Measurements from ENCODE around the gene ODAD3. TPM values are rescaled to one million over a fixed set of nuclear protein-coding genes. Genes with fewer than 3 reads are reported as not detected.
"Not testable (repeated sequence)": the region's sequence is repeated elsewhere in the genome, so short reads cannot be mapped to it uniquely, and the experiment has no call there.

ODAD3 gene
- polyA plus RNA-seq, 1 donor from 2014 or later, result 0.89 TPM

DNA sequence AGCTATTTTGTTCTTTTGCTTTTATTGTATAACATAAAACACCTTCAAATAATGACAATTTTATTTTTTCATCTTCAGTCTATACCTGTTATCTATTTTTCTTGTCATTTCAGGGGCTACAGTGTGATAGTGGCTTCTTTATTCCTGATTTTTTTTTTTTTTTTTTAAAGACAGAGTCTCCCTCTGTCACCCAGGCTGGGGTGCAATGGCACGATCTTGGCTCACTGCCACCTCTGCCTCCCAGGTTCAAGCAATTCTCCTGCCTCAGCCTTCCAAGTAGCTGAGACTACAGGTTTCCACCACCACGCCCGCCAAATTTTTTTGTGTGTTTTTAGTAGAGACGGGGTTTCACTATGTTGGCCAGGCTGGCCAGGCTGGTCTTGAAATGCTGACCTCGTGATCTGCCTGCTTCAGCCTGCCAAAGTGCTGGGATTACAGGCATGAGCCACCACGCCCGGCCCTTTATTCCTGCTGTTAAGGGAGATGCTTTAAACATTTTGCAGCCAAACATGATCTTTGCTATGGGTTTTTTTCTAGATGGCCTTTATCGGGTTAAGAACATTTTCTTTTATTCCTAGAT, 33.4 kb upstream of the ODAD3 start:
- not testable (repeated sequence) for H3K36me3 Mint-ChIP-seq, H3K27me3 Mint-ChIP-seq, H3K4me3 Mint-ChIP-seq, H3K4me1 Mint-ChIP-seq, H3K9me3 Mint-ChIP-seq
- H3K27ac Mint-ChIP-seq, result peak overlapping the region in 1 of 3 donors; percentile 39

DNA sequence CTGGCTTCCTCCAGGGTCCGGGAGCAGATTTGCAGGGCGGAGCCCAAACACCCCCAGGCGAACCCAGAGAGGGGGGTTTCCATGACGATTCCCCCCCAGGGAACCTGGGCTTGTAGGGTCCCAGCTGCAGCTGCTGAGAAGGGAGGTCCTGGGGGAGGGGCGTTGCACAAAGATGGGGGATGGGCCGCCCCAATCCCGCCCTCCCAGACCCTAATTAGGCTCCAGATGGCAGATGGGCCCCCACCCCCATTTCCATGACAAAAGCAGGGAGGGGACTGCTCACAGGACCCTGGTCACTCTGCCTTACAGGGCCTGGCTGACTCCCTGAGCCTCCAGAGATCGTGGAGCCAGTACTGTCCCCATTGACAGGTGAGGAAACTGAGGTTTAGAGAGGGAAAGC, 30.7 kb upstream of the ODAD3 start:
- Mint-ChIP-seq H3K4me1 (peaks cover 0 to 1% (median 0%) of the 10 kb centered on the region in 3 donors), H3K4me3 (no peak overlapping the region), H3K36me3 (no peaks in the 10 kb centered on the region), H3K9me3 (peaks cover 0 to under 1% (median 0%) of the 10 kb centered on the region in 3 donors), H3K27ac (no peak overlapping the region), H3K27me3 (peaks cover 2% of the 10 kb centered on the region)

DNA sequence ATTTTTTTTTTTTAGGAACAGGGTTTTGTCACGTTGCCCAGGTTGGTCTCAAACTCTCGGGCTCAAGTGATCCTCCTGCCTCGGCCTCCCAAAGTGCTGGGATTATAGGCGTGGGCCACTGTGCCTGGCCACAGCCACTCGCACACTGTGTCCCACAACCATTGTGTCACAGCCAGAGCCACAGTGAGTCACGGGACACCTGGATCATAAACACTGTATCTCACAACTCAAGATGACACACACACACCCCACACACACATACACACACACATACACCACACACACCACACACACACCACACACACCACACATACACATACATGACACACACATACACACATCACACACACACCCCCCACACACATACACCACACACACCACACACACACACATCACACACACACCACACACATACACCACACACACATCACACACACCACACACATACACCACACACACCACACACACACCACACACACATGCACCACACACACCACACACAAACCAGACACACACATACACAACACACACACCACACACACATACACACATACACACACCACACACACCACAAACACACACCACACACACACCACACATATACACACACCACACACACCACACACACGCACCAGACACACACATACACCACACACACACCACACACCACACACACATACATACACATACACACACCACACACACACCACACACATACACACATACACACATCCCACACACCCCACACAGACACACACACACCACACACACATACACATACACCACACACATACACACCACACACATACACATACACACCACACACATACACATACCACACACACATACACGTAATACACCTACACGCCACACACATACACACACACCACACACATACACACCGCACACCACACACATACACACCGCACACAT, 29.7 kb upstream of the ODAD3 start:
- Mint-ChIP-seq H3K27ac (no peak overlapping the region), H3K36me3 (no peaks in the 10 kb centered on the region), H3K4me1 (peaks cover 0 to 1% (median 0%) of the 10 kb centered on the region in 3 donors), H3K9me3 (peaks cover 0 to 2% (median 0%) of the 10 kb centered on the region in 3 donors), H3K4me3 (no peak overlapping the region), H3K27me3 (peaks cover 6% of the 10 kb centered on the region)

DNA sequence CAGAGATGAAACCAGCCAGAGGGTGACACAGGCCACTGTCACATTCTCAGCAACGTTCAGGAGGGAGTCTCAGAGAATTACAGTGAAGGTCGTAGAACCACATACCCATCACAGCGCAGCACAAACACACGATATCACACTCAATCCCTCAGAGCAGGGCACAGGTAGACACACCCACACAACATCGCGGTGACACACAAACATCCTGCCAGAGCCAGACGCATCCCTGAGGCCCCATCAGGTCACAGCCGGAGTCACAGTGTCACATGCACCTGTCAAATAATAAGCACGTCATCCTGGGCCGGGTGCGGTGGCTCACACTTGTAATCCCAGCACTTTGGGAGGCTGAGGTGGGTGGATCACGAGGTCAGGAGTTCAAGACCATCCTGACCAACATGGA, 28.5 kb upstream of the ODAD3 start:
- Mint-ChIP-seq H3K27ac (no peak overlapping the region), H3K9me3 (peaks cover 0 to 2% (median 0%) of the 10 kb centered on the region in 3 donors), H3K4me1 (peaks cover 0 to 1% (median 0%) of the 10 kb centered on the region in 3 donors), H3K36me3 (no peaks in the 10 kb centered on the region), H3K4me3 (no peak overlapping the region), H3K27me3 (peaks cover 8% of the 10 kb centered on the region)

DNA sequence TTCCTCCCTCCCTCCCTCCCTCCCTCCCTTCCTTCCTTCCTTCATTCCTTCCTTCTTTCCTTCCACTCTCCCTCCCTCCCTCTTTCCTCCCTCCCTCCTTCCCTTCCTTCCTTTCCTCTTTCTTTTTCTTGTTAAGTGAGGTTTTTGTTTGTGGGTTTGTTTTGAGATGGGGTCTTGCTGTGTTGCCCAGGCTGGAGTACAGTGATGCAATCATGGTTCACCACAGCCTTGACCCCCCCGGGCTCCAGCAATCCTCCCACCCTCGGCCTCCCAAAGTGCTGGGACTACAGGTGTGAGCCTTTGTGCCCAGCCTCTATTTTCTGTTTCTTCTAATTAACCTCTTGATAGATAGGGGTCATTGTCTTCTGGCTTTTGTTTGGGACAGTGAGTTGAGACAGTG, 26.5 kb upstream of the ODAD3 start:
- H3K4me3 Mint-ChIP-seq, result no peak overlapping the region
- H3K27ac Mint-ChIP-seq, result no peak overlapping the region
- H3K9me3 Mint-ChIP-seq, result peaks cover 0 to 2% (median 0%) of the 10 kb centered on the region in 3 donors
- H3K36me3 Mint-ChIP-seq, result no peaks in the 10 kb centered on the region
- H3K4me1 Mint-ChIP-seq, result peaks cover 0 to 1% (median 0%) of the 10 kb centered on the region in 3 donors
- peaks cover 10% of the 10 kb centered on the region for H3K27me3 Mint-ChIP-seq

DNA sequence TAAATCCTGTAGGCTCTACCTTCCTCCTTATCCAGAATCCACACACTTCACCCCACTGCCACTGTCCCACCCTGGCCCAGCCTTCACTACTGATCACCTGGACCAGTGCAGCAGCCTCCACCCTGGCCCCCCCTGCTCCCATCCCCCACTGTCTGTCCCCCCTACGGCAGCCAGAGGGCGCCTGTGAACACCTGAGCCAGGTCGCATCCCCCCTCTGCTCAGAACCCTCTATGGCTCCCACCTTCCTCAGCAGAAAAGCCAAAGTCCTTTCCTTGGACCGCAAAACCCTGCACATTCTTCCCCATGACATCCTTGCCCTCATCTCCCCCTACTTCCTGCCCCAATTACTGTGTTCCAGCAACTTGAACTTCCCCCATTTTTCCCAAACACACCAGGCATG, 25.3 kb upstream of the ODAD3 start:
- Mint-ChIP-seq H3K4me3 (no peak overlapping the region), H3K27me3 (peaks cover 10% of the 10 kb centered on the region), H3K4me1 (peaks cover 0 to 1% (median 0%) of the 10 kb centered on the region in 3 donors), H3K36me3 (no peaks in the 10 kb centered on the region), H3K27ac (peak overlapping the region in 1 of 3 donors; percentile 27), H3K9me3 (peaks cover 0 to 2% (median 0%) of the 10 kb centered on the region in 3 donors)

DNA sequence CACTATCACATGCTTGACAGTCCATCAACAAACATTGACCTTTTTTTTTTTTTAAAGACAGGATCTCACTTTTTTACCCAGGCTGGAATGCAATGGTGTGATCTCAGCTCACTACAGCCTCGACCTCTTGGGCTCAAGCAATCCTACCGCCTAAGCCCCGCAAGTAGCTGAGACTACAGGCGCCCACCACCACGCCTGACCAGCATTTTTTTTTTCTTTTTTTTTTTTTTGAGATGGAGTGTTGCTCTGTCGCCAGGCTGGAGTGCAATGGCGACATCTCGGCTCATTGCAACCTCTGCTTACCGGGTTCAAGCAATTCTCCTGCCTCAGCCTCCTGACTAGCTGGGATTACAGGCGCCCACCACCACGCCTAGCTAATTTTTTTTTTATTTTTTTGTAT, 24.0 kb upstream of the ODAD3 start:
- H3K4me3 Mint-ChIP-seq, result peak overlapping the region in 1 of 4 donors; percentile 39
- not testable (repeated sequence) for H3K9me3 Mint-ChIP-seq, H3K27ac Mint-ChIP-seq, H3K36me3 Mint-ChIP-seq, H3K4me1 Mint-ChIP-seq
- H3K27me3 Mint-ChIP-seq, result peaks cover 10% of the 10 kb centered on the region

DNA sequence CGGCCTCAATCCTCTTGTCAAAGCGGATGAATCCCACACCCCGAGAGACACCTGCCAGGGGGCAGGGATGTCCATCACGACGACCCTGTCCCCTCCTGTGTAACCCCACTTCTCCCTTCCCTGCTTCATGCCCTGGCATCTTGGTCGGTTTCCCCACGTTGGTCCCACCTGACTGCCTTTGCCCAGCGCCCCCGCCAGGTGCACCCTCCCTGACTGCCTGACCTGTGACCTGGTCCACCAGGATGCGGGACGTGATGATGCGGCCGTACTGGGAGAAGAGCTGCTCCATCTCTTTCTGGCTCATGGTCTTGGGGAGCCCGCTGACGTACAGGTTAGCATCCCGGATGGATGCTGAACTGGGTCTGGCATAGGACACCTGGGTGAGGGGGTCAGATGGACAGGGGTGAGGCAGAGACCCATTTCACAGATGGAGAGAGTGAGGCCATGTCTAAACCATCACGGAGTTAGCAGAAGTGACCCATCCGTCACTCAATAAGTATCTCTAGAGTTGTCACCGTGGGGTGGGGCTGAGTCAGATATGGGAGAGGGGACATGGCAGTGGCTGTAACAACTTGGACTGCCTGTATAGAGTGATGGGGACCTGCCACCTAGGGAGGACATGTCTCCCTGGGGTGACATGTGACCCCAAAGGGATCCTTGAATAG, 23.4 kb upstream of the ODAD3 start:
- peaks cover 10% of the 10 kb centered on the region for H3K27me3 Mint-ChIP-seq
- no peaks in the 10 kb centered on the region for H3K36me3 Mint-ChIP-seq
- H3K4me3 Mint-ChIP-seq, result no peak overlapping the region
- H3K9me3 Mint-ChIP-seq, result peaks cover 0 to 2% (median 0%) of the 10 kb centered on the region in 3 donors
- no peak overlapping the region for H3K27ac Mint-ChIP-seq
- peaks cover 0 to 1% (median 0%) of the 10 kb centered on the region in 3 donors for H3K4me1 Mint-ChIP-seq

DNA sequence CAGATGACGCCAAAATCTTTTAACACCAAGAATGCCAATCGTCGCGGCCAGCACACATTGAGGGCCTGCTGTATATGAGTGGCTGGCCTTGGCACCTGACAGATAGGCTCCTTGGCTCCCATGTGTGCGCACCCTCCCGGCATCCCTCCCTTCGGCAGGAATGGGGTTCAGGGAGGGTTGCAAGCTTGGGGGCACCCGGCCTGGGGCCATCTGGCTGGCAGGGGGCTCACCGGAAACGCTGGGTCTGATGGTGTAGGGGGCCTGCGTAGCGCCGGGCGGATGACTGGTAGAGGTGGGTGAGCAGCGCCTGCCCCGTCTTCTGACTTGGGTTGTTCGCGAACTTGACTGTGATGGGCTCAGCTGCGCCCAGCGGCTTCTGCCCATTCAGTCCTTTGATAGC, 22.9 kb upstream of the ODAD3 start:
- H3K4me3 Mint-ChIP-seq, result no peak overlapping the region
- H3K36me3 Mint-ChIP-seq, result no peaks in the 10 kb centered on the region
- no peak overlapping the region for H3K27ac Mint-ChIP-seq
- H3K9me3 Mint-ChIP-seq, result peaks cover 0 to 2% (median 0%) of the 10 kb centered on the region in 3 donors
- H3K27me3 Mint-ChIP-seq, result peaks cover 10% of the 10 kb centered on the region
- H3K4me1 Mint-ChIP-seq, result peaks cover 0 to under 1% (median 0%) of the 10 kb centered on the region in 3 donors

DNA sequence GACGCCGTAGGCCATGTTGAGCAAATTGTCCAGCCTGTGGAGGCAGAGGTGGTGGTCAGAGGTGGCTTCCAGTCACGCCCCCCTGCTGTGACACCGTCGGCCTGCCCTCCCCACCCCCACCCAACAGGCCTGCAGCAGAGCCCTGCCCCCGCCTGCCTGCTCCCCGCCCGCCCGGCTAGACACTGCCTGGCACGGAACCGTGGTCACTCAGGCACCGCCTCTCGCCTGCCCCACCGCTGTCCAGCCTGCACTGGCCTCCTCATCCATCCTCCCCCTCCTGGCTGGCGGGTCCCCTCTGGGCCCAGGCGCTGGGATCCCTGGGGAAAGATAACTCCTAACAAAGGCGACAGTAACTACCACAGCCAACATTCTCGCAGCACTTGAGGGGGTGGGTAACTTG, 22.2 kb upstream of the ODAD3 start:
- no peak overlapping the region for H3K27ac Mint-ChIP-seq
- H3K9me3 Mint-ChIP-seq, result peaks cover 0 to 2% (median 0%) of the 10 kb centered on the region in 3 donors
- peaks cover 4 to 5% (median 4%) of the 10 kb centered on the region in 3 donors for H3K4me1 Mint-ChIP-seq
- H3K27me3 Mint-ChIP-seq, result peaks cover 13% of the 10 kb centered on the region
- H3K4me3 Mint-ChIP-seq, result no peak overlapping the region
- H3K36me3 Mint-ChIP-seq, result no peaks in the 10 kb centered on the region

DNA sequence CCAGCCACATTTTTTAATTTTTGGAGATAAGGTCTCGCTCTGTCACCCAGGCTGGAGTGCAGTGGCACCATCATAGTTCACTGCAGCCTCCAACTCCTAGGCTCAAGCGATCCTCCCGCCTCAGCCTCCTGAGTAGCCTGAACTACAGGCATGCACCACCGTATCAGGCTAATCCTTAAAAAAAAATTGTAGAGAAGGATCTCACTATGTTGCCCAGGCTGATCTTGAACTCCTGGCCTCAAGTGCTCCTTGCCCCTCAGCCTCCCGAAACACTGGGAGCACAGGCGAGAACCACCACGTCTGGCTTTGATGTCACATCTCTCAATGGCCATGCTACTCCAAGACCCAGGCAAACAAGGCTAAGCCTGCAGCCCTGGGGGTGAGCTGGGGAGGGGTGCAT, 21.7 kb upstream of the ODAD3 start:
- peaks cover 5 to 8% (median 5%) of the 10 kb centered on the region in 3 donors for H3K4me1 Mint-ChIP-seq

DNA sequence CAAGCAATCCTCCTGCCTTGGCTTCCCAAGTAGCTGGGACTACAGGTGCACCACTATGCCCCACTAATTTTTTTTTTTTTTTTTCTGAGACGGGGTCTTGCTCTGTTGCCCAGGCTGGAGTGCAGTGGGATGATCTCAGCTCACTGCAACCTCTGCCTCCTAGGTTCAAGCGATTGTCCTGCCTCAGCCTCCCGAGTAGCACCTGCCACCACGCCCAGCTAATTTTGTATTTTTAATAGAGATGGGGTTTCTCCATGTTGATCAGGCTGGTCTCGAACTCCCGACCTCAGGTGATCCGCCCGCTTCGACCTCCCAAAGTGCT, 20.3 kb upstream of the ODAD3 start:
- not testable (repeated sequence) for H3K4me1 Mint-ChIP-seq, H3K36me3 Mint-ChIP-seq, H3K9me3 Mint-ChIP-seq, H3K27ac Mint-ChIP-seq
- Mint-ChIP-seq H3K27me3 (peaks cover 10% of the 10 kb centered on the region), H3K4me3 (peak overlapping the region in 2 of 4 donors; percentile 62 to 66)

More for the DNA sequence above, 21.7 kb upstream of the ODAD3 start:
- Mint-ChIP-seq H3K27ac (no peak overlapping the region), H3K27me3 (peaks cover 13% of the 10 kb centered on the region), H3K4me3 (no peak overlapping the region), H3K36me3 (no peaks in the 10 kb centered on the region), H3K9me3 (peaks cover 0 to 2% (median 0%) of the 10 kb centered on the region in 3 donors)

DNA sequence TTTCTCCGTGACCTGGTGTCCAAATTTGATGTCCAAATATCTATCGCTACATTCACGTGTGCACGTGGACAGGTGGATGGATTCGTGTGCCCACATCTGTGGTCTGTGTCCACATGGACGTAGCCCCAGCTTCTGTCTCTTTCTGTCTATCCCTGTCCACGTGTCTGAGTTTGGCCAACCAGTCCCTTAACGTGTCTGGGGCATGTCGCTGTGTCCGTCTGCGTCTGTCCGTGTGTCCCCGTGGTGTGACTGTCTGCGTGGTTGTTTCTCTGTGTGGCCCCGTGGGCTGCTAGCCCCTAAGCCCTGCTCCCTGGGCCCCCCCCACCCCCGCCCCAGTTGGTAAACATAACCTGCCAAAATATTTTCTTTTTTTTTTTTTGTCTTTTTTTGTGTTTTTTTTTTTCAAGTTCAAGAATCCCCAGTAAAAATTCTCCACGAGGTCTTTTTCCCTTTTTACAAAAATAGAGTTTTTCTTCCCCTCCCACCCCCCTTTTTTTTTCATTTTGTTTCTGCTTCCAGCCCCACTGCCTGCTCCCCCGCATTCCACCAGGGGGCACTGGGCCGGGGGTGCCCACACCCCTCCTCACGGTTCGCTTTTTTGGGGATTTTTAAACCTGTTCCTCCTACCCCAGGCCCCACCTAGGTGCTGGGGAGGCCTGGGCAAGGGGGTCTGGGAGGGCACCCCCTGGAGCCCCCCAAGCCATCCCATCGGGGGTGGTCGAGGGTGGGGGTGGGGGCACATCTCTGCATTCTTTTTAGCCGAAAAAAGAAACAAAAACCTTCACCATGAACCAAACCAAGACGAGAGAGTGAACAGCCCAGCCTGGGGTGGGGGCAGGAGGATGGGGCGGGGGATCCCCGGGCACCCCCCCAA, 18.8 kb upstream of the ODAD3 start:
- H3K9me3 Mint-ChIP-seq, result no peaks in the 10 kb centered on the region
- H3K4me1 Mint-ChIP-seq, result peaks cover 5 to 8% (median 5%) of the 10 kb centered on the region in 3 donors
- H3K36me3 Mint-ChIP-seq, result no peaks in the 10 kb centered on the region
- peak overlapping the region in 1 of 4 donors; percentile 32 for H3K4me3 Mint-ChIP-seq
- peaks cover 7% of the 10 kb centered on the region for H3K27me3 Mint-ChIP-seq
- H3K27ac Mint-ChIP-seq, result peak overlapping the region in 1 of 3 donors; percentile 45

DNA sequence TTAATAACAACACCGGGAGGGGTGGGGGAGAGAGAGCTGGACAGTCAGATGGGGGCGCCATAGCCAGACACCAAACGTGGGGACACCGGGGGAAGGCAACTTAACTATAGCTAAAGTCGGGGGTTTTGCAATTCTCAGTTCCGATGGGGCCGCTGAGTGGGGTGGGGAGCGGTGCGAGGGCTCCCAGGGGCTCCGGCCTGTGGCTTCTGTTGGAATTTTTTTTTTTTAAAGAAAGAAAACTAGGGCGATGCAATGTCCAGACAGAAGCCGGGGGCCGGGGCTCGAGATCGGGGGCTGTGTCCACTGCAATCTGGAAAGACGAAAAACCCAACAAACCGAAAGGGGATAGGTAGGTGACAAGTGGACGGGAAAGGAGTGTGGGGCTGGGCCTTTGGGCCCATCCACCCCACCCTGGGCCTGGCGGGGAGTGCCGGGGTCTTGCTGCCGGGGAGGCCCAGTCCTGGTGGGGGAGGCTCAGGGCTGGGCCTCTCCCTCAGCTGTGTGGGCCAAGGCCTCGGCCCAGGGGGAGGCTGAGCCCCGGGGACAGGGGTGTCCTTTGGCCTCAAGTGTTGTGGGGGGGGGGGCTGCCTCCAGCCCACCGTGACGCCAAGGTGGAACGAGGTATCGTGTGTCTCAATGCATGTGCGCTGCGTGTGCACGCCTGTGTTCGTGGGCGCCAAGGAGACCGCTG, 17.8 kb upstream of the ODAD3 start:
- peaks cover 2% of the 10 kb centered on the region for H3K27me3 Mint-ChIP-seq
- H3K27ac Mint-ChIP-seq, result peak overlapping the region; percentile 45 to 53 (median 50)
- no peaks in the 10 kb centered on the region for H3K9me3 Mint-ChIP-seq
- peak overlapping the region in 2 of 4 donors; percentile 69 to 72 for H3K4me3 Mint-ChIP-seq
- no peaks in the 10 kb centered on the region for H3K36me3 Mint-ChIP-seq
- peaks cover 5 to 8% (median 5%) of the 10 kb centered on the region in 3 donors for H3K4me1 Mint-ChIP-seq
